Adrenal gland (tissue), 12 donors: ENCODE results near the gene SOX12. TPM values are rescaled to one million over a fixed set of nuclear protein-coding genes. Genes with fewer than 3 reads are reported as not detected.
A peak's percentile ranks its signal among the peaks of the same experiment; 100 is the strongest.

ENCODE experiments used
- DNase-seq, 7 donors: peaks; one replicate each; pipeline ENCODE4 v3.0.0-alpha.2; 2019 to 2020
- H3K27ac ChIP-seq, 5 donors: fragments of 200-600 bp; sonication (generic) in 4 of 5; 1 replicate in 3 of 5; 2 replicates in 2 of 5; pipeline versions ENCODE4 v1.5.1 to v1.8.0; 2016 to 2020; ENCODE audit warnings: mild to moderate bottlenecking in 1 of 5
- H3K27me3 ChIP-seq: fragments of 200-600 bp; 2 replicates; pipeline ENCODE4 v1.8.0; 2021
- H3K36me3 ChIP-seq, 2 donors: fragments of 200-600 bp; replicated peaks in 1 of 2; 1 replicate in 1 of 2; 2 replicates in 1 of 2; pipeline versions ENCODE4 v1.5.1 to v1.8.0; 2018 to 2022
- H3K4me1 ChIP-seq, 2 donors: fragments of 200-600 bp; replicated peaks in 1 of 2; 1 replicate in 1 of 2; 2 replicates in 1 of 2; pipeline versions ENCODE4 v1.5.1 to v1.8.0; 2018 to 2021
- H3K4me3 ChIP-seq, 4 donors: fragments of 200-600 bp; sonication (generic) in 3 of 4; one replicate each; pipeline ENCODE4 v1.5.1; 2016 to 2018
- H3K9me3 ChIP-seq, 3 donors: fragments of 200-600 bp; sonication (generic) in 1 of 3; replicated peaks in 1 of 3; 1 replicate in 2 of 3; 2 replicates in 1 of 3; pipeline versions ENCODE4 v1.5.1 to v1.8.0; 2016 to 2021
- POLR2A ChIP-seq, 2 donors: fragments of 450-650 bp; IDR thresholded peaks; one replicate each; pipeline ENCODE4 v1.6.1; 2017; ENCODE audit warnings: antibody characterized with exemption in 2 of 2, mild to moderate bottlenecking in 2 of 2, moderate library complexity in 1 of 2
- WGBS, 4 donors: extraction: QIAGEN DNeasy Blood & Tissue Kit in 2 of 4; methylation state at CpG; one replicate each; pipeline versions ENCODE4 v1.1.5 to v1.1.7; 2013 to 2017; 5-methylcytosine and 5-hydroxymethylcytosine counted together
- intact Hi-C, 2 donors: fragments of 100-400 bp; cut with DNase I; formaldehyde crosslinking; loops; one replicate each; pipeline versions ENCODE4 v1.14.1 to v1.15.0; 2022 to 2023
- polyA plus RNA-seq, 3 donors: library from polyadenylated mRNA; stranded (reverse); fragments of 200-250 nt in 2 of 3; fragments of 350-450 nt in 1 of 3; fragmentation: Illumina TruSeq in 1 of 3; extraction: RNeasy Lipid Tissue Mini Kit (QIAGEN cat#74804) in 1 of 3; gene quantifications; one replicate each; pipeline ENCODE4 v1.2.3, GENCODE V29; 2013 to 2014
- total RNA-seq, 9 donors: library from RNA; depleted of rRNA in 4 of 9; stranded (reverse); fragments of >200 nt in 4 of 9; fragments of 120-200 nt in 1 of 9; fragmentation: NEBNext Ultra II Directional in 1 of 9; extraction: Animal tissue kit (Norgen Biotek cat#: 25700) in 1 of 9; gene quantifications; one replicate each; pipeline versions ENCODE4 v1.1.0 to v1.2.4, GENCODE V29; 2013 to 2023
- TF ChIP-seq, protein P1 (sequence below), 6 experiments: fragments of 450-650 bp in 4 of 6; fragments of 200-600 bp in 2 of 6; sonication (generic) in 1 of 6; IDR thresholded peaks; 1 replicate in 5 of 6; 2 replicates in 1 of 6; pipeline versions ENCODE4 v1.5.1 to v1.8.0; 2016 to 2021; ENCODE audit warnings: antibody characterized with exemption in 6 of 6, mild to moderate bottlenecking in 2 of 6, moderate library complexity in 1 of 6
- donor health status: healthy with polysubstance abuse.
- donor health status: Bipolar disorder and iron deficiency.
- donor health status: DM: yes; HTN: yes; CAD: no.
- donor health status: DM: no; HTN: no; CAD: no.
- donor health status: DM: no; HTN: no; CAD: no.
- donor health status: DM: yes; HTN: yes; CAD: no.

SOX12 gene
- total and polyA plus RNA-seq, 12 donors: 2.0 to 38.8 (median 11.2) TPM

DNA sequence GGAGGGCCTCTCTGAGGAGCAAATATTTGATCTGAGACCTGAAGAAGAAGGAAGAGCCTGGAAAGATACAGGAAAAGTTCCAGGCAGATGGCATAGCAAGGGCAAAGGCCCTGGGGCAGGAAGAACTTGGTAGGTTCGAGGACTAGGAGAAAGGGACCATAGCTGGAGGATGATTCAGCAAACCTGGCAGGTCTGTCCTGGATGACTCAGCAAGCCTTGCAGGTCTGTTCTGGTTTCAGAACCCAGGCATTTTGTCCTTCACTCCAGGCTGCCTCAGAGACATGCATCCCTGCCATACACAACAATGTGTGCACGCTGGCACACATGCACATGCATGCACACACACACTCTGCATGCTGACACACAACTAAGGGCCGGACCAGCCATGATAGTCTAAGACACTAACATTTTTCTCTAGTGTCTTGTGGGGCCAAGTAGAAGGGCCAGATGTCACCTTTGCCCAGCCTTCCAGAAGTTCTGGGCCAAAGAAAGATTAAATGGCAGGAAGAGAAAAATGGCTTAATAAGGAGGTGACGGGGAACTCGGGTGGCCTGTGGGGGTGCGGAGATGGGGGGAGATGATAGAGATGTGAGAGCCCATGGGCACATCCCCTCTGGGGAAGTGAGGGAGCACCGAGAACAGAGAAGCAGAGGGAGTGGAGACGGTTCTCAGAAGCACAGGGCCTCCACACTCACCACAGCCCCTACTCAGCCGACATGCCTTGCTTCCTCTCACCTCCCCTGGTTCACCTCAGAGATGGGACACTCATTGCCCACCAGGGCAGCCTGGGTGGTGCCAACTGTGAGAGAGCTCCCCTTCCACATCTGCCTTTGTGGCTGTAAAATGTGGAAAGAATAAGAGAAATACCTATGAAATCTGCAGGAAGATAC lies 39.8 kb downstream of the SOX12 start:
- Histone ChIP-seq H3K27ac (peak overlapping the region in 1 of 5 donors; percentile 4), H3K4me3 (no peak overlapping the region), H3K4me1 (peaks cover 0 to 6% of the 10 kb centered on the region in 2 donors), H3K36me3 (no peaks in the 10 kb centered on the region), H3K27me3 (no peaks in the 10 kb centered on the region), H3K9me3 (no peaks in the 10 kb centered on the region)
- peak in 6 of 7 donors; percentile 57 to 73 (median 70) for DNase-seq
- TF ChIP-seq, protein P1, sequence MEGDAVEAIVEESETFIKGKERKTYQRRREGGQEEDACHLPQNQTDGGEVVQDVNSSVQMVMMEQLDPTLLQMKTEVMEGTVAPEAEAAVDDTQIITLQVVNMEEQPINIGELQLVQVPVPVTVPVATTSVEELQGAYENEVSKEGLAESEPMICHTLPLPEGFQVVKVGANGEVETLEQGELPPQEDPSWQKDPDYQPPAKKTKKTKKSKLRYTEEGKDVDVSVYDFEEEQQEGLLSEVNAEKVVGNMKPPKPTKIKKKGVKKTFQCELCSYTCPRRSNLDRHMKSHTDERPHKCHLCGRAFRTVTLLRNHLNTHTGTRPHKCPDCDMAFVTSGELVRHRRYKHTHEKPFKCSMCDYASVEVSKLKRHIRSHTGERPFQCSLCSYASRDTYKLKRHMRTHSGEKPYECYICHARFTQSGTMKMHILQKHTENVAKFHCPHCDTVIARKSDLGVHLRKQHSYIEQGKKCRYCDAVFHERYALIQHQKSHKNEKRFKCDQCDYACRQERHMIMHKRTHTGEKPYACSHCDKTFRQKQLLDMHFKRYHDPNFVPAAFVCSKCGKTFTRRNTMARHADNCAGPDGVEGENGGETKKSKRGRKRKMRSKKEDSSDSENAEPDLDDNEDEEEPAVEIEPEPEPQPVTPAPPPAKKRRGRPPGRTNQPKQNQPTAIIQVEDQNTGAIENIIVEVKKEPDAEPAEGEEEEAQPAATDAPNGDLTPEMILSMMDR (IDR thresholded peaks at IDR 0.05): no peak
- no peak for TF ChIP-seq POLR2A (IDR thresholded peaks at IDR 0.05)
- intact Hi-C loops: loop anchor here (5.0 kb wide), 2 partner anchors 67 to 102 kb away; no protein-coding TSS in a partner anchor
- 67 to 76% (median 74%) methylated on average over 9 of the region's 9 CpGs for WGBS, 4 donors

DNA sequence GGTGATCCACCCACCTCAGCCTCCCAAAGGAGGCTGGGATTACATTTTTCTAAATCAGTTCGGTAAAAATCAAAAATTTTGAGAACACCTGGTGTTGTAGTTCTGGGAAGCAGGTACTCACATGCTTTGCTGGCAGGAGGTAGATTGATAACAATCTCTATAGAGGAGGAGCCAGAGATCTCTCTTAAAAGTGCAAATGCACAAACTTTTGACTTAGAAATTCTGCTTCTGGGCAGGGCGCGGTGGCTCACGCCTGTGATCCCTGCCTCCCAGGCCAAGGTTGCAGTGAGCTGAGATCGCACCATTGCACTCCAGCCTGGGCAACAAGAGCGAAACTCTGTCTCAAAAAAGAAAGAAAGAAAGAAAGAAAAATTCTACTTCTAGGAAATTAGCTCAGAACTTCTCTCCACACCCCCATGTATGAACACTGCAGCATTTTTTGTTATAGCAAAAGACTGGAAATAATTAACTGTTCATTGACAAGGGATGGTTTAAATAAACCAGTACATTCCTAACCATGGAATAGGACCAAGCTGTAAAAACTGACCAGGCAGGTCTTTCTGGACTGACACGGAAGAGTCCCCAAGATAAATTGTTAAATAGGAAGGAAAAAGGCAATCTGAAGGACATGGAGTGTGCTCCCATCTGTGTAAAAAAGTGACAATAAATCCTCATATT lies 40.8 kb downstream of the SOX12 start:
- WGBS, 4 donors: 58 to 73% (median 65%) methylated on average over 7 of the region's 7 CpGs

GRCh38 chr20:366719-367485 lies 41.5 kb downstream of the SOX12 start:
- H3K9me3 ChIP-seq: no peaks in the 10 kb centered on the region
- H3K4me3 ChIP-seq: no peak overlapping the region
- no peaks in the 10 kb centered on the region for H3K27me3 ChIP-seq
- no peaks in the 10 kb centered on the region for H3K36me3 ChIP-seq
- DNase-seq: no peak
- intact Hi-C loops: no loop called here
- 68 to 86% (median 85%) methylated on average over 8 to 13 of the region's 13 CpGs for WGBS, 4 donors
- H3K4me1 ChIP-seq: peaks cover 9 to 16% of the 10 kb centered on the region in 2 donors
- no peak for TF ChIP-seq POLR2A (IDR thresholded peaks at IDR 0.05)
- TF ChIP-seq, protein P1 (IDR thresholded peaks at IDR 0.05): no peak
- peak overlapping the region in 1 of 5 donors; percentile 2 for H3K27ac ChIP-seq

More for the DNA sequence above, 40.8 kb downstream of the SOX12 start:
- no peaks in the 10 kb centered on the region for H3K27me3 ChIP-seq
- no peaks in the 10 kb centered on the region for H3K9me3 ChIP-seq
- no peaks in the 10 kb centered on the region for H3K36me3 ChIP-seq
- peak overlapping the region in 1 of 5 donors; percentile 2 for H3K27ac ChIP-seq
- no peak for TF ChIP-seq POLR2A (IDR thresholded peaks at IDR 0.05)
- TF ChIP-seq, protein P1 (IDR thresholded peaks at IDR 0.05): no peak
- H3K4me3 ChIP-seq: no peak overlapping the region
- peaks cover 2 to 9% of the 10 kb centered on the region in 2 donors for H3K4me1 ChIP-seq
- intact Hi-C loops: no loop called here
- peak in 1 of 7 donors; percentile 42 for DNase-seq
